Right lobe of liver (tissue), 6 donors: ENCODE measurements around the gene SNAP25. TPM values are rescaled to one million over a fixed set of nuclear protein-coding genes. Genes with fewer than 3 reads are reported as not detected.

ENCODE experiments used
- ATAC-seq, 4 donors: fragments of 200-7000 bp; cut with Tn5 transposase; one replicate each; pipeline ENCODE4 v1.9.1; 2020; ENCODE audit warnings: mild to moderate bottlenecking in 4 of 4, moderate library complexity in 4 of 4
- DNase-seq, 3 donors: peaks; one replicate each; pipeline ENCODE4 v3.0.0-alpha.2; 2020
- H3K27ac ChIP-seq, 3 donors: fragments of 200-600 bp; one replicate each; pipeline ENCODE4 v1.8.0; 2022
- H3K27me3 ChIP-seq, 2 donors: fragments of 200-600 bp; one replicate each; pipeline ENCODE4 v1.8.0; 2022
- H3K36me3 ChIP-seq, 4 donors: fragments of 200-600 bp; sonication (generic) in 1 of 4; one replicate each; pipeline versions ENCODE4 v1.5.1 to v1.8.0; 2017 to 2022; ENCODE audit warnings: control low read depth in 1 of 4
- H3K4me1 ChIP-seq, 4 donors: fragments of 200-600 bp; sonication (generic) in 1 of 4; one replicate each; pipeline versions ENCODE4 v1.5.1 to v1.8.0; 2017 to 2022; ENCODE audit warnings: control low read depth in 1 of 4
- H3K4me3 ChIP-seq, 3 donors: fragments of 200-600 bp; one replicate each; pipeline ENCODE4 v1.8.0; 2022
- H3K9me3 ChIP-seq, 4 donors: fragments of 200-600 bp; sonication (generic) in 1 of 4; one replicate each; pipeline versions ENCODE4 v1.5.1 to v1.8.0; 2017 to 2022; ENCODE audit warnings: control low read depth in 1 of 4
- CTCF ChIP-seq, 4 donors: fragments of 200-600 bp in 3 of 4; fragments of 450-650 bp in 1 of 4; IDR thresholded peaks; one replicate each; pipeline versions ENCODE4 v1.5.1 to v1.8.0; 2016 to 2022; ENCODE audit warnings: antibody characterized with exemption in 4 of 4, mild to moderate bottlenecking in 2 of 4
- POLR2A ChIP-seq: fragments of 450-650 bp; IDR thresholded peaks from one replicate; pipeline ENCODE4 v1.6.1; 2017; ENCODE audit warnings: antibody characterized with exemption, mild to moderate bottlenecking
- WGBS: methylation state at CpG from one replicate; pipeline ENCODE4 v1.1.6; 2018; ENCODE audit warnings: low coverage, low lambda C conversion rate; ENCODE audit not compliant: insufficient coverage; ENCODE audit errors: missing lambda C conversion rate; 5-methylcytosine and 5-hydroxymethylcytosine counted together
- intact Hi-C, 2 donors: fragments of 100-400 bp; cut with DNase I; formaldehyde crosslinking; loops; one replicate each; pipeline versions ENCODE4 v1.11.2 to v1.14.1; 2022
- total RNA-seq, 6 experiments: library from RNA; depleted of rRNA in 2 of 6; stranded (reverse); fragments of >200 nt in 2 of 6; fragmentation: NEBNext Ultra II Directional in 3 of 6; extraction: Animal tissue kit (Norgen Biotek cat#: 25700) in 3 of 6; gene quantifications; one replicate each; pipeline versions ENCODE4 v1.1.0 to v1.2.4, GENCODE V29; 2016 to 2023
- donor health status: DM: no; HTN: yes; CAD: no.
- donor health status: DM: no; HTN: no; CAD: no.
- donor health status: DM: no; HTN: no; CAD: no.
- donor health status: DM: no; HTN: yes; CAD: no.
- donor health status: DM: no; HTN: yes; CAD: no.

SNAP25 gene
- total RNA-seq, 6 experiments from 2014 or later, result 0.23 to 0.32 TPM; not detected in 4

GRCh38 chr20:10268636-10269035 lies 50.0 kb downstream of the SNAP25 start:
- Histone ChIP-seq H3K4me3 (no peak overlapping the region), H3K27me3 (no peaks in the 10 kb centered on the region), H3K36me3 (no peaks in the 10 kb centered on the region), H3K27ac (no peak overlapping the region), H3K4me1 (peaks cover 0 to 4% (median 2%) of the 10 kb centered on the region in 4 donors), H3K9me3 (no peaks in the 10 kb centered on the region)
- intact Hi-C loops, result no loop called here
- ATAC-seq (no peak), DNase-seq (no peak)
- TF ChIP-seq POLR2A, result no peak
- no peak for TF ChIP-seq CTCF (IDR thresholded peaks at IDR 0.05)
- WGBS, result 79% methylated on average over 2 of the region's 3 CpGs

- intact Hi-C loops, result no loop called here
- Histone ChIP-seq H3K9me3 (no peaks in the 10 kb centered on the region), H3K36me3 (no peaks in the 10 kb centered on the region), H3K4me3 (no peak overlapping the region), H3K27ac (no peak overlapping the region), H3K4me1 (no peaks in the 10 kb centered on the region), H3K27me3 (no peaks in the 10 kb centered on the region)
- ATAC-seq (no peak), DNase-seq (no peak)
- no peak for TF ChIP-seq POLR2A
- TF ChIP-seq CTCF (IDR thresholded peaks at IDR 0.05), result no peak
Measured at GRCh38 chr20:10270630-10271029, 52.0 kb downstream of the SNAP25 start.

DNA sequence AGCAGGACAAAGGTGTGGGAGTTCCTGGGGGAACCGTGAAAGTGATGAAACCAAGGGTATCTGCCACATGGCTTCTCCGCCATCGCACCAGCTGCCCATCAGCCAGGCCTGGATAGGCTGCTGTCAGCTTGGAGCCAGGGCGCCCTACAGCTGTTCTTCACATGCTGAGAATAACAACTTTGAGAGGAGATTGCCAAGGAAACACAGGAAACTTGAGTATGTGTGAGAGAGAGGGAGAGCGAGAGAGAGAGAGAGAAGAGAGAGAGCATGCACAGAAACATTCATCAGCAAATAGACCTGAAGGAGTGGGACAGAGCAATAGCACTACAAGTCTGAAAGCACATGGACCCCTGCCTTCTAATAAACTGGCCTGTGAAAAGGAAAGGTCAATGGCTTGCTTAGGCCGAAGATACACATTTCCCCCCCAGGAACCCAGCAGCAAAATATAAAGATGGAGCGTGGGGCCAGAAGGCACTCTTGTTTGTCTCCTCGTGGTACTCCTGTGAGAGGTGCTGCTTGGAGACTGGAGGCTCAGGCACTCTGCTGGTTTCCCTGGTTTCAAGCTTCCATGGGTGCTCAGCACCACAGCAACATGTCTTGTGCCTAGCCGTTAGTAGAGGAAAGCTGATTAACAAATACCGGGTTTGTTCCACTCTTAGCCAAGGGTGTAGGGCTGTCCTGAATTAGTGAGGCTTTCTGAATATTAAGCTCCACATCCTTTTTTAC lies 53.0 kb downstream of the SNAP25 start:
- Histone ChIP-seq H3K9me3 (no peaks in the 10 kb centered on the region), H3K27me3 (no peaks in the 10 kb centered on the region), H3K4me1 (no peaks in the 10 kb centered on the region), H3K36me3 (no peaks in the 10 kb centered on the region), H3K4me3 (no peak overlapping the region), H3K27ac (no peak overlapping the region)
- DNase-seq (no peak), ATAC-seq (no peak)
- TF ChIP-seq POLR2A (no peak), CTCF (IDR thresholded peaks at IDR 0.05) (no peak)
- intact Hi-C loops, result no loop called here
- 69% methylated on average over 8 of the region's 10 CpGs for WGBS

DNA sequence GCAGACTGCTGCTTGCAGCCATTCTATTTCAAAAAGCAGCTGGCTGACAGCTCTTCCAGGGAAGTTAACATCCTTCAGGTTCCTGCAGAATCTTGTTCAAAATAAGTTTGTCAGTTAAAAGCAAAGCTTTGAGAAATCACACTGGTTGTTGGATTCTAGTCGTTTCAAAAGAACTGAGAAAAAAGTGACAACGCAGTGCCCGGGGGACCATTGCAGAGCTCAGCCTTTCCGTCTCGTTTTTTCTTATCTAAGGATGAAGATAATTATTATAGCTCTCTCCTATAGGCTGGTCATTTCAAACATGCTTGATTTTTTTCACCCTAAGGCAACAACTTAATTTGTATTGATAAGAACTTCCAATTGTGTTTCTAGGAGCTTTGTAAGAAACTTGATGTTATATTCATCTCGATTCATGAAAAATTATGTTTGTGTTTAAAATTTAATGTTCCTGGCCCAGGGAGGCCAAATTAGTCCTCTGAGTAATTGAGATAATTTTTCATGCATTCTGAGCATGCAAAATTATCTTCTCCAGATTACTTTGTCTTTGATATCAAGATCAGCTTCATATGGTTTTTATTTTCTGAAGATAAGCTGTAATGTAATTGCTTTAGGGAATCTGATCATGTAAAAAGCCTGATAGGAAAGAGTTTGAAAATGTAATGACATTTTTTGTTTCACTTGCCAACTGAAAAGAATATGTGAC lies 58.4 kb downstream of the SNAP25 start:
- no peak overlapping the region for H3K4me3 ChIP-seq
- no peaks in the 10 kb centered on the region for H3K36me3 ChIP-seq
- TF ChIP-seq POLR2A (no peak), CTCF (IDR thresholded peaks at IDR 0.05) (no peak)
- 83% methylated on average over 6 of the region's 6 CpGs for WGBS
- no peaks in the 10 kb centered on the region for H3K4me1 ChIP-seq
- intact Hi-C loops, result no loop called here
- H3K27me3 ChIP-seq, result no peaks in the 10 kb centered on the region
- no peaks in the 10 kb centered on the region for H3K9me3 ChIP-seq
- DNase-seq (no peak), ATAC-seq (no peak)
- no peak overlapping the region for H3K27ac ChIP-seq
